GM20000 (cell line): Measurements from ENCODE around the gene CDON.

ENCODE experiments used
- DNase-seq: peaks from one replicate; pipeline ENCODE4 v3.0.0; 2012; ENCODE audit warnings: low spot score
- CTCF ChIP-seq: IDR thresholded peaks from 2 replicates; pipeline ENCODE4 v1.5.1; 2012; ENCODE audit warnings: mild to moderate bottlenecking, control low read depth; ENCODE audit errors: extremely low read depth, missing control alignments

CDON gene

DNA sequence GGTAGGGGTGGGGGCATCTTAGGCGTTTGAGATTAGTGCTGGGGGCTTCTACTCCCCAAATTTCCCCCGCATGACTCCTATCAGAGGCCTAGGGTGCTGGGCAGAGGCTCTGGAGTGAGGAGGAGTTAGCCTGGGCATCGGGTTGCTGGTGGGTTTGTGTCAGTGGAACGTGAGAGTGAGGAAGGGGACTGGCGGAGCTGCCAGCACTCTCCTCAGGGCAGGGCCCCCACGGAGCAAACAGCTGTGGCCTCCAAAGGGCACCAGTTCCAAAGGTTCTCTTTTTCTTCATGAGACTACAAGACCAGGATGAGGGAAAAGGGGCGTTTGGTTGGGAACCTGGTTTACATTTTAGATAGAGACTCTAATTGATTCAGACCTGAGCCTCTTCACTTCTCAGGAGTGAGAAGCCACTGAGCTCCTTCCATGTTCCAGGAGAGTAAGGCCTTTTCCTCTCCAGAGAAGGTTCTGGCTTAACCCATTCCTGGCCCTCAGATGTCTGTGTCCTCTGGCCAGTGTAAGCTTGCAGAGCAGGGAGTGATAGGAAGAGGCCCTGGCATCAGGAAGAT lies 35.6 kb upstream of the CDON start:
- DNase-seq, result no peak
- no peak for TF ChIP-seq CTCF

DNA sequence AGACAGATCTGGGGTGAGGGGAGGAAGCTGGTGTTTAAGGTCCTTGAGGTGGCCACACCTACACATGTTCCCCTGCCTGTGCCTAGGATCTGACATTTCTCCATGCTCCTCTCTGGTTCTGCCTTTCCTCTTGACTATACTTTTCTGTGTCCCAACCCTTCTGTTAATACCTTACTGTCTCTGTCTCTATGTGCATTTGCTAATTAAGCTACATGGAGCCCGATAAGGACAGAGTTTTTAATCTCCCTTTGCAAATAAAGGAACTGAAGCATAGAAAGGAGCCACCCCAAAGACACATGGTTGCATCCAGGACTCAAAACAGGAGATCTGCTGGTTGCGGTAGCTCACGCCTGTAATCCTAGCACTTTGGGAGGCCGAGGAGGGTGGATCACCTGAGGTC lies 33.1 kb upstream of the CDON start:
- no peak for DNase-seq
- TF ChIP-seq CTCF, result no peak

DNA sequence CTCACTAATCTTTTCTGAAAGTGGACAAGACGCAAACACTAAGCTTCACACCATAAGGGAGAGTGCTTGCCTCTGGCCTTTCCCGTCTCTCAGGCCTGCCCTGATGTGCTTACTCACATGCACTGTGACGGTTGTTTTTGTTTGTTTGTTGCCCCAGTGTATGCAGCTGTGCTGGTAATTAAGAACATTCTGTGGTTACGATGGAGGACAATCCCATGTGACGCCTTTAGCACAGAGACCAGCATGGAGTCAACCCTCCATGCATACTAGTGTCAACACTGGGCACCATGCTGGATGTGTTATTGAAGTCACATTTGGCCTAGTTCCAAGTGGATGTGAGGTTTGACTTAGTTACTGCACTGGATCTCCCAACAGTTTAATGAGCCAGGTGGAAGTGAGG lies 27.8 kb upstream of the CDON start:
- no peak for DNase-seq
- no peak for TF ChIP-seq CTCF

- no peak for TF ChIP-seq CTCF
- no peak for DNase-seq
Measured at GRCh38 chr11:126088999-126089398, 26.3 kb upstream of the CDON start.

GRCh38 chr11:126086248-126086647 lies 23.6 kb upstream of the CDON start:
- TF ChIP-seq CTCF, result no peak
- DNase-seq, result no peak

- TF ChIP-seq CTCF, result no peak
- DNase-seq, result no peak
Measured at GRCh38 chr11:126084608-126084912, 21.9 kb upstream of the CDON start.

- DNase-seq, result no peak
- no peak for TF ChIP-seq CTCF
Measured at GRCh38 chr11:126083829-126084607, 21.4 kb upstream of the CDON start.
